Stimulated activated naive CD8-positive, alpha-beta T cell treated with anti-CD3 and anti-CD28 coated beads, Interleukin-15, Interleukin-2, amounts not matched to agents 100 ng/mL and 50 ng/mL, for 24 hours (primary cell): ENCODE results near the gene FES.
A peak's percentile ranks its signal among the peaks of the same experiment; 100 is the strongest.
"Not testable (repeated sequence)": the region's sequence is repeated elsewhere in the genome, so short reads cannot be mapped to it uniquely, and the experiment has no call there.

ENCODE experiments used
- H3K27ac Mint-ChIP-seq: one replicate; pipeline ENCODE4 v1.8.0; 2021; ENCODE audit warnings: mild to moderate bottlenecking, mixed read lengths
- H3K27me3 Mint-ChIP-seq: one replicate; pipeline ENCODE4 v1.8.0; 2021; ENCODE audit warnings: mixed read lengths
- H3K36me3 Mint-ChIP-seq: one replicate; pipeline ENCODE4 v1.8.0; 2021; ENCODE audit warnings: low read depth, mixed read lengths
- H3K4me1 Mint-ChIP-seq: one replicate; pipeline ENCODE4 v1.8.0; 2021; ENCODE audit warnings: low read depth, mixed read lengths
- H3K4me3 Mint-ChIP-seq: one replicate; pipeline ENCODE4 v1.8.0; 2021; ENCODE audit warnings: mild to moderate bottlenecking, mixed read lengths
- H3K9me3 Mint-ChIP-seq: one replicate; pipeline ENCODE4 v1.8.0; 2021; ENCODE audit warnings: mixed read lengths

FES gene

DNA sequence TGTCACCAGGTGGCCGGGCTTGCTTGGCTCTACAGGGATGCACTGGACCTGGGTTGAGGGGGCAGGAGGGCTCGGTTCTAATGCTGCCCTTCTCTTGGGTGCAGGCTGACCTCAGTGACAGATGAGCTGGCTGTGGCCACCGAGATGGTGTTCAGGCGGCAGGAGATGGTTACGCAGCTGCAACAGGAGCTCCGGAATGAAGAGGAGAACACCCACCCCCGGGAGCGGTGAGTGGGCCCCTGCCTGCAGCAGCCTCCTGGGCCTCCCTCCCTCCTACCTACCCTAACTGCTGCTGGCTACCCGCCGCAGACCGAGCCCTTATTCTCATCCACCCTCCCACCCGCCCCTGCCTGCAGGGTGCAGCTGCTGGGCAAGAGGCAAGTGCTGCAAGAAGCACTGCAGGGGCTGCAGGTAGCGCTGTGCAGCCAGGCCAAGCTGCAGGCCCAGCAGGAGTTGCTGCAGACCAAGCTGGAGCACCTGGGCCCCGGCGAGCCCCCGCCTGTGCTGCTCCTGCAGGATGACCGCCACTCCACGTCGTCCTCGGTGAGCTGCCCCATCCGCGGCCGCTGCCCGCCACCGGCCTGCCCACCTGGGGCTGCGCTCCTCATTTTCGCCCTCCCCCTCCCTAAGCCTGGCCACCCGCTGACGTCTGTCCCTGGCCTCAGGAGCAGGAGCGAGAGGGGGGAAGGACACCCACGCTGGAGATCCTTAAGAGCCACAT lies 5.6 kb downstream of the FES start:
- Mint-ChIP-seq H3K27me3 (no peaks in the 10 kb centered on the region), H3K36me3 (no peaks in the 10 kb centered on the region), H3K4me1 (peaks cover 14% of the 10 kb centered on the region), H3K4me3 (no peak overlapping the region), H3K9me3 (no peaks in the 10 kb centered on the region), H3K27ac (no peak overlapping the region)

DNA sequence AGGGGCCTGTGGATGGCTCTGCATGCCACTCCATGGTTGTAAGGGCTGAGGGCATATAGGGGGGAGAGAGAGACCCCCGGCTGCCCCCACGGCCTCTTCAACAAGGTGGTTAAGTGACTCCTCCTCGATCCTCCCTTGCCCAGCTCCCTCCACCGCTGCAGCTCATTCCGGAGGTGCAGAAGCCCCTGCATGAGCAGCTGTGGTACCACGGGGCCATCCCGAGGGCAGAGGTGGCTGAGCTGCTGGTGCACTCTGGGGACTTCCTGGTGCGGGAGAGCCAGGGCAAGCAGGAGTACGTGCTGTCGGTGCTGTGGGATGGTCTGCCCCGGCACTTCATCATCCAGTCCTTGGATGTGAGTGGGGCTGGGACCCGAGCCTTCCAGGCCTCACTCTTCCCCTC lies 6.5 kb downstream of the FES start:
- Mint-ChIP-seq H3K4me3 (no peak overlapping the region), H3K27me3 (no peaks in the 10 kb centered on the region), H3K9me3 (no peaks in the 10 kb centered on the region), H3K36me3 (no peaks in the 10 kb centered on the region), H3K4me1 (peaks cover 5% of the 10 kb centered on the region), H3K27ac (no peak overlapping the region)

DNA sequence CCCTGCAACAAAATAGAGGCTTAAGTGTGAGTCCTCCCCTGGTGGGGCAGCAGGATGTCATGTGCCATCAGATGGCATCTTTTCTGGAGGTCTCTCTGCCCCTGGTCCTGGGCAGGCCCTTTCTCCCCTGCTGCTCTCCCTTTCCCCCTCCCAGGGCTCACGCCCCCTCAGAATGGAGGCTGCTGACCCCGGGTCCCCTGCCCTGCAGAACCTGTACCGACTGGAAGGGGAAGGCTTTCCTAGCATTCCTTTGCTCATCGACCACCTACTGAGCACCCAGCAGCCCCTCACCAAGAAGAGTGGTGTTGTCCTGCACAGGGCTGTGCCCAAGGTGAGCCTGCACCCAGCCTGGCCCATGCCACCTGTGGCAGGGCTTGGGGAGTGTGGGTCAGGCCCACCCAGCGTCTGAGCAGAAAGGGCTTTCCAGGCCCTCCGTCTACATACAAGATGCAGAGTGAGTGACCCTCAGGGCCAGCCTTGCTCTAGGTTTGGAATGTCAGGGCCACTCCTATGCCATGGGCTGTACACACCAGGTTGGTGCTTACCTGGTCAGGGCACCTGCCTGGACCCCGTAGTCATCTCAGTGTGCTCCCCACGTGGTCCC lies 7.1 kb downstream of the FES start:
- Mint-ChIP-seq H3K4me1 (peaks cover 1% of the 10 kb centered on the region), H3K9me3 (no peaks in the 10 kb centered on the region), H3K27ac (no peak overlapping the region), H3K4me3 (no peak overlapping the region), H3K27me3 (no peaks in the 10 kb centered on the region), H3K36me3 (no peaks in the 10 kb centered on the region)

DNA sequence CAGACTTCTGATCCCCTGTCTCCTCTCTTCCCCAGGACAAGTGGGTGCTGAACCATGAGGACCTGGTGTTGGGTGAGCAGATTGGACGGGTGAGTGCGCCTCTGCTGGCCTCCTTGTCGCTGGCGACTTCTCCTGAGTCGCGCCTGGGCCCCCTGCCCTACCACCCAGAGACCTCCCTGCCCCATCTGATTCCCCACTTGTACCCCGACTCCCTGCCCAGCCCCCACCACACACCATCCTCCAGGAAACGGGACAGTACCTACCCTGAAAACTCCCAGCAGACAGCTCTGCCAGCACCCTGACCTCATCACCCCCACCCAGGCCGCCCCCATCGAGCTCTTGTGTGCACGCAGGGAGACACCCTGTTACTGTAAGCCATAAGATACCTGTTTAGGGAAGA lies 7.7 kb downstream of the FES start:
- Mint-ChIP-seq H3K4me3 (no peak overlapping the region), H3K27me3 (no peaks in the 10 kb centered on the region), H3K36me3 (no peaks in the 10 kb centered on the region), H3K4me1 (peaks cover 4% of the 10 kb centered on the region), H3K9me3 (no peaks in the 10 kb centered on the region), H3K27ac (no peak overlapping the region)

DNA sequence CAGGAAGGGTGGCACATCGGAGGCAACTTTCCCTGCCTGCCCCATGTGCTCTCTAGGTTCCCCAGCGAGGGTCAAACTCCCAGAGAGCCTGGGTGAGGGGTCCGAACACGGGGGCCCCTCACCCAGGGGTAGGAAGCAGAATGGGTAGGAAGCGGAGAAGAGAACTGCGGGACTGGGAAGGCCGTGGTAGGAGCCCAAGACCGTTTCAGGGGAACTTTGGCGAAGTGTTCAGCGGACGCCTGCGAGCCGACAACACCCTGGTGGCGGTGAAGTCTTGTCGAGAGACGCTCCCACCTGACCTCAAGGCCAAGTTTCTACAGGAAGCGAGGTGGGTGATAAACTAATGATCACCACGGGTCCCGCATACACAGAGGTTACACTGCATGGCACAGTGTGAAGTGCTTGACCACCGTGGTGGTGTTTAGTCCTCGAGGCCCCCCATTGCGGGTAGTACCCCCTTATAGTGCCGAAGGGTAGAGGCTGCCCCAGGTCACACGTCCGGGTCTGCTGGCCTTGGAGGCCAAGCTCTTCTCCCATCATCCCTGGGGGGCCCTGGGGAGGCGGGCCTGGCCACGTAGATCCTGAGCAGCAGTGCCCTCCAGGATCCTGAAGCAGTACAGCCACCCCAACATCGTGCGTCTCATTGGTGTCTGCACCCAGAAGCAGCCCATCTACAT lies 8.3 kb downstream of the FES start:
- H3K36me3 Mint-ChIP-seq: no peaks in the 10 kb centered on the region
- H3K4me3 Mint-ChIP-seq: no peak overlapping the region
- no peaks in the 10 kb centered on the region for H3K9me3 Mint-ChIP-seq
- H3K27me3 Mint-ChIP-seq: no peaks in the 10 kb centered on the region
- peaks cover 4% of the 10 kb centered on the region for H3K4me1 Mint-ChIP-seq
- H3K27ac Mint-ChIP-seq: no peak overlapping the region

DNA sequence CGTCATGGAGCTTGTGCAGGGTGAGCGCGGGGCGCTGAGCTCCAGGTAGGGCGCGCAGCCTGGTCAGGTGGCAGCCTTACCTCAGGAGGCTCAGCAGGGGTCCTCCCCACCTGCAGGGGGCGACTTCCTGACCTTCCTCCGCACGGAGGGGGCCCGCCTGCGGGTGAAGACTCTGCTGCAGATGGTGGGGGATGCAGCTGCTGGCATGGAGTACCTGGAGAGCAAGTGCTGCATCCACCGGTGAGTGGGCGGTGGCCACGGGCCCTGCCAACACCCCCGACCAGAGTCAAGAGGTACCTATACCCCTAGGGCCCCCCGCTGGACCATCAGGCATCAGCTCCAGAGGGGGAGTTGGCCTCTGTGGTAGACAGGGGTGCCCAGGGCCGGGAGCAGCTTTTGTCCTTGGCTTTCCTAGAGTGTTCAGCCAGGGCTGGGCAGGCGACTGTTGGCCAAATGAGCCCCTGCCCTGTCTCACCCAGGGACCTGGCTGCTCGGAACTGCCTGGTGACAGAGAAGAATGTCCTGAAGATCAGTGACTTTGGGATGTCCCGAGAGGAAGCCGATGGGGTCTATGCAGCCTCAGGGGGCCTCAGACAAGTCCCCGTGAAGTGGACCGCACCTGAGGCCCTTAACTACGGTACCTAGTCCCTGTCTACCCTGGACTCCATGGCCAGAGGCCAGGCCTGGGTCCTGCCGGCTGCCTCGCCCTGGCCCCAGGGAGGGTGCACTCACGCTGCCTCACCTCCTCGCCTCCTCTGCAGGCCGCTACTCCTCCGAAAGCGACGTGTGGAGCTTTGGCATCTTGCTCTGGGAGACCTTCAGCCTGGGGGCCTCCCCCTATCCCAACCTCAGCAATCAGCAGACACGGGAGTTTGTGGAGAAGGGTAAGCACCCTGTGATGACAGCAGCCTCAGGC lies 9.1 kb downstream of the FES start:
- Mint-ChIP-seq H3K27ac (no peak overlapping the region), H3K27me3 (no peaks in the 10 kb centered on the region), H3K9me3 (no peaks in the 10 kb centered on the region), H3K4me3 (no peak overlapping the region), H3K36me3 (no peaks in the 10 kb centered on the region), H3K4me1 (peaks cover 4% of the 10 kb centered on the region)

DNA sequence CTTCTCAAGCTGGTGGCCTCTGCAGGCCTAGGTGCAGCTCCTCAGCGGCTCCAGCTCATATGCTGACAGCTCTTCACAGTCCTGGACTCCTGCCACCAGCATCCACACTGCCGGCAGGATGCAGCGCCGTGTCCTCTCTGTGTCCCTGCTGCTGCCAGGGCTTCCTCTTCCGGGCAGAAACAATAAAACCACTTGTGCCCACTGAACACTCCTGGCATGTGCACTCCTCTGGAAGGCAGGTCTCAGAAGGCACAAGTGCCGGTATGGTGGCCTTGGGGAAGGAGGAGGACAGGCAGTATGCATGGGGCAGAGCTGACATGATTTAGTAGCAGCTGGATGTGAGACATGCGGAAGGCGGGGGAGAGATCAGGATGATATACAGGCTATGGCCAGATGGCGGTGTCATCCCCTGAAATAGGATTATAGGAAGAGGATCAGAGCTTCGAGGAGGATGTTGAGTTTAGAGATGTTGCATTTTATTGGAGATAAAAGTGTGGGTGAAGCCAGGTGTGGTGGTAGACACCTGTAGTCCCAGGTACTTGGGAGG lies 11.3 kb downstream of the FES start:
- Mint-ChIP-seq H3K4me3 (no peak overlapping the region), H3K27ac (no peak overlapping the region), H3K9me3 (no peaks in the 10 kb centered on the region), H3K36me3 (no peaks in the 10 kb centered on the region), H3K4me1 (peaks cover 6% of the 10 kb centered on the region), H3K27me3 (no peaks in the 10 kb centered on the region)

DNA sequence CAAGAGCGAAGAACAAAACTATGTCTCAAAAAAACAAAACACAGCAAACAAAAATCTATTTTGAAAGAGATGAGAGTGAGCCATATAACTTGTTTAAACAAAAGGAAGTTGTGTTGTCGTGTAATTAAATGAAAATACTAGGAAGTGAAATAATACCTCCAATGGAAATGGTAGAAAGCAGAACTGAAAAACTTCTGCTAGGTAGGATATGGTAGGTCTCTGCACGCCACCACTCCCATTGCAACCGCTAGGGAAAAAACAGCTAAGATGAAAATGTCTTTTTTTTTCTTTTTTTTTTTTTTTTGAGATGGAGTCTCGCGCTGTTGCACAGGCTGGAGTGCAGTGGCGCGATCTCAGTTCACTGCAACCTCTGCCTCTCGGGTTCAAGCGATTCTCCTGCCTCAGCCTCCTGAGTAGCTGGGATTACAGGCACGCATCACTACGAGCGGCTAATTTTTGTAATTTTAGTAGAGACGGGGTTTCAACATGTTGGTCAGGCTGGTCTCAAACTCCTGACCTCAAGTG lies 12.9 kb downstream of the FES start:
- not testable (repeated sequence) for H3K4me3 Mint-ChIP-seq, H3K27me3 Mint-ChIP-seq, H3K36me3 Mint-ChIP-seq, H3K9me3 Mint-ChIP-seq
- peaks cover 18% of the 10 kb centered on the region for H3K4me1 Mint-ChIP-seq
- peak overlapping the region; percentile 11 for H3K27ac Mint-ChIP-seq

DNA sequence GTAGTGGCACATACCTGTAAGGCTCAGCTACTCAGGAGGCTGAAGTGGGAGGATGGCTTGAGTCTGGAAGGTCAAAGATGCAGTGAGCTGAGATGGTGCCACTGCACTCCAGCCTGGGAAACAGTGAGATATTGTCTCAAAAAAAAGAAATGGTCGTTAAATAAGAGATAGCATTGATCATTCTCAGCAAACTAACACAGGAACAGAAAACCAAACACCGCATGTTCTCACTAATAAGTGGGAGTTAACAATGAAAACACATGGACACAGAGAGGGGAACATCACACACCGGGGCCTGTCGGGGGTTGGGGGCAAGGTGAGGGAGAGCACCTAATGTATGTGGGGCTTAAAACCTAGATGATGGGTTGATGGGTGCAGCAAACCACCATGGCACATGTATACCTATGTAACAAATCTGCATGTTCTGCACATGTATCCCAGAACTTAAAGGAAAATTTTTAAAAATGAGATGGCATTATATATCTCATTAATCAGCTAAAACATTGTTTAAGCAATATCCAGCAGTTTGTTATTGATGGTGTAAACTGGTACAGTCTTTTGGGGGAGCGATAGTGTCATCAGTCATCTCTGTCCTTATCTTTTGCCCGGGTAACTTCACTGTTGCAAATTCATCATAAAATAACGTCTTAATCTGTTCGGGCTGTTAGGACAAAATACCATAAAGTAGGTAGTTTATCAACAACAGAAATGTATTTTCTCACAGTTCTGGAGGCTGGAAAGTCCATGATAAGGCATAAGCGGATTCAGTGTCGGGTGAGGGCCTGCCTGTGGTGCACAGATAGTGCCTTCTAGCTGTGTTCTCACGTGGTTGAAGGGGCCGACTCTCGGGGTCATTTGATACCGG lies 17.1 kb downstream of the FES start:
- Mint-ChIP-seq H3K27ac (peak overlapping the region; percentile 91), H3K9me3 (no peaks in the 10 kb centered on the region), H3K4me1 (peaks cover 26% of the 10 kb centered on the region), H3K36me3 (peaks cover 19% of the 10 kb centered on the region), H3K4me3 (peak overlapping the region; percentile 88), H3K27me3 (no peaks in the 10 kb centered on the region)

DNA sequence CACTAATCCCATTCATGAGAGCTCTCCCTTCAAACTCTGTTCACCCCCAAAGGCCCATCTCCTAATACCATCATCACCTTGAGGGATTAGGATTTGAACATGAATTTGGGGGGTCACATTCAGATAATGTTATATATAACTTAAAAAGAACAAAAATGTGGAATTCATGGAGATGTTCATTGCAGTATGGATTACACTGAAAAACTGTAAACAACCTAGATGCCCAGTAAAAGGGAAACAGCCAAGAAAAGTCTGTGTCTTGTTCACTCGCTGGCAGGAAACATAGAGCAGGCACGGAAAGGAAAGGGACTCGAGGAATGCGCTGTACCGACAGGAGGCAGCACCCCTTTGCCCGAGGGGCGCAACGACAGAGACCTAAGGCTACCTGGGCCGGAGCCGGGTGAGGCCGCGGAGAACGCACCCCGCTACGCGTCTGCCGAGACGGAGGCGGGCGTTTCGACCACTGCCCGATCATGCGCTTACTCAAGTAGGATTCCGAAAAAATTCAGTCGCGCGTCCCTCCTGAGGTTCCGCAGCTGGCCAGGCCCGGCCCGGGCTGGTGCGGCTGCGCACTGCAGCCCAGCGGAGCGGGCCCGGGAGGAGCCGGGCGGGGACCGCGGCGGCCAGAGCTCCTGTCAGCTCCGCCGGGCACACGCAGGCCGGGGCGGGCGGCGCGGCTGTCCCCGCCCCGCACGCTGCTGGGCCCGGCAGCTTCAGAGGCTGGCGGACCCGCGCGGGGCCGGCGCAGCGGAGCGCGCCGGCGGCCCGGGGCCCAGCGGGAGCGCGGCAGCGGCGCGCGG lies 17.9 kb downstream of the FES start:
- H3K4me1 Mint-ChIP-seq: peaks cover 23% of the 10 kb centered on the region
- no peaks in the 10 kb centered on the region for H3K9me3 Mint-ChIP-seq
- H3K36me3 Mint-ChIP-seq: peaks cover 26% of the 10 kb centered on the region
- H3K27ac Mint-ChIP-seq: peak overlapping the region; percentile 91
- peak overlapping the region; percentile 88 for H3K4me3 Mint-ChIP-seq
- H3K27me3 Mint-ChIP-seq: no peaks in the 10 kb centered on the region

DNA sequence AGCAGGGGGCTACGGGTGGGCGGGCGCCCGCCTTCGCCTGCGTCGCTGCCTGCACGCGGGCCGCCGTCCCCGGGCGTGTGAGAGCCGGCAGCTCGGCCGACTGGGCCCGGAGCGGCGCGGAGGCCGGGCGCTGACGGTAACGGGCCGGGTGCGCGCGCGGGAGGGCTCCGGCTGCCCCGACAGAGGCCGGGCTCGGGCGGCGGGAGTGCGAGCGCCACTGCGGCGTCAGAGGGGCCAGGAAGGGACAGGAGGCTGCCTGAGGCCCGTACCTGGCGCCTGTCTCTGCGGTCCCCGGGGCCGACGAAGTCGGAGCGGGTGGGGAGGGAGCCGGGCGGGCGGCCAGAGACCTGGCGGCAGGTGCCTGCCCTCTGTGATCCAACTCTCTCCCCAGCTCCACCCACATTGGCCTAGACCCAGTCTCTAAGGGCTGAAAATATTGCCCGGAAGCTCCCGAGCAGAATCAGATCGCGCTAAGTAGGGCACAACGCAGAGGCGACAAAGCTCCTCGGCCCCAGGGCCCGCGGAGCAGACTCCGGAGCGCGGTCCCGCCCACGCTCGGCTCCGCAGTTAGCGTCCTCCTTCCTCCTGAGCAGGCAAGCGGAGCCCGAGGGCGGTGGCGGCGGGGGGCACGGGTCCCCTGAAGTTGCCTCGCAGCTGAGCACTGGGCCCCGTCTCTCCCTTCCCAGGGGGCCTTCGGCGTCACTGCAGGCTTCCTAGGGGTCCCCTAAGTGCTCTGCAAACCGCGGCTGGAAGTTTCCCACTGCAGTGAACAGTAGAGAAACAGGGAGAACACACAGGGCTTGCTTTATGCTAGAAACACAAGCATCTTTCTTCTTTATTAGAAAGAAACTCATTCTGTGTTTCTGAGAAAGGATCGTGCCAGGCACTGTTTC lies 18.8 kb downstream of the FES start, which contains the start of gene MAN2A2:
Gene MAN2A2, plus strand, starts transcription at position 463 of the 893 bp plus-strand sequence. CDS start 906 bp downstream, outside the sequence.
- peak within 1 kb of the TSS; percentile 88 for H3K4me3 Mint-ChIP-seq
- H3K4me1 Mint-ChIP-seq: peaks cover 23% of the 10 kb centered on the region
- H3K27me3 Mint-ChIP-seq: no peaks in the 10 kb centered on the region
- H3K27ac Mint-ChIP-seq: peak within 1 kb of the TSS; percentile 91
- H3K9me3 Mint-ChIP-seq: no peaks in the 10 kb centered on the region
- H3K36me3 Mint-ChIP-seq: peaks cover 34% of the 10 kb centered on the region

DNA sequence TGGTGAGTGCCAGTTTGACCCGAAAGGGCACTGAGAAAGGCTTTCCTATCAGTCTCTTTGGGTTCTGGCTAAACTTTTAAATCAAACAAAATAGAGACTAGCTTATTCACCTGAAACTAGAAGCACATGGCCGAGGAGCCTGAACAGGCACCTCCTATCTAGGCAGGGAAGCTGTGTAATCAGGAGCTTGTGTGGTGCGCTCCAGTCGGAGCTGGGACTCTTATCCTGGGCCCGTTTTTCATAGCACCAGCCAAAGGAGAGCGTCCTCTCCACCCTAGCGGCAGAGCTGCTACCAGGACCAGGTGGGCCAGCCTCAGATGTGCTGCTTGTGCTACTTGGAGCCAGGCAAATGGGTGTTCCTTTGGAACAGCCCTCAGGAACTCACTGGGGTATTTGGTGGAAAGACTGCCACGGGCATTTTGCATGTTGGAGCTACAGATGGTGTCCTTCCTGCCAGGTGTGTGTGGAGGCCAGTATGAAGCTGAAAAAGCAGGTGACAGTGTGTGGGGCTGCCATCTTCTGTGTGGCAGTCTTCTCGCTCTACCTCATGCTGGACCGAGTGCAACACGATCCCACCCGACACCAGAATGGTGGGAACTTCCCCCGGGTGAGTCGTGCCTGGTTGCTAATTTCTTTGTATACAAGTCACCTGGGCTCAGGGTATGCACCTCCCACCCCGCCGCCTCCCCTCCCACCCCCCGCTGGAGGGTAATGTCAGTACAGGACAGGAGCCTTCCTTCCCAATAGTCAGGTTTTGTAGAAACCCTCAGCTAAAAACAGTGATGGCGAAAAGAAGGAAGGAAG lies 19.6 kb downstream of the FES start:
- Mint-ChIP-seq H3K4me1 (peaks cover 23% of the 10 kb centered on the region), H3K36me3 (peaks cover 39% of the 10 kb centered on the region), H3K27me3 (no peaks in the 10 kb centered on the region), H3K4me3 (peak overlapping the region; percentile 81), H3K9me3 (no peaks in the 10 kb centered on the region), H3K27ac (peak overlapping the region; percentile 81)
